ENCODE data around the gene SEZ6. TPM values are rescaled to one million over a fixed set of nuclear protein-coding genes. Genes with fewer than 3 reads are reported as not detected.

The SEZ6 gene
- total RNA-seq, 2 donors from 2014 or later = 0.35 TPM; not detected in 1

GRCh38 chr17:29021226-29021625 is 15.4 kb upstream of the SEZ6 start:
- Histone ChIP-seq H3K4me1 (peaks cover 0 to 7% of the 10 kb centered on the region in 2 donors), H3K4me3 (no peak overlapping the region), H3K27ac (no peak overlapping the region), H3K9me3 (no peaks in the 10 kb centered on the region), H3K27me3 (no peaks in the 10 kb centered on the region), H3K36me3 (no peaks in the 10 kb centered on the region)
- no peak for TF ChIP-seq CTCF (IDR thresholded peaks at IDR 0.05)
- DNase-seq (ENCODE audit: low spot score) = no peak

DNA sequence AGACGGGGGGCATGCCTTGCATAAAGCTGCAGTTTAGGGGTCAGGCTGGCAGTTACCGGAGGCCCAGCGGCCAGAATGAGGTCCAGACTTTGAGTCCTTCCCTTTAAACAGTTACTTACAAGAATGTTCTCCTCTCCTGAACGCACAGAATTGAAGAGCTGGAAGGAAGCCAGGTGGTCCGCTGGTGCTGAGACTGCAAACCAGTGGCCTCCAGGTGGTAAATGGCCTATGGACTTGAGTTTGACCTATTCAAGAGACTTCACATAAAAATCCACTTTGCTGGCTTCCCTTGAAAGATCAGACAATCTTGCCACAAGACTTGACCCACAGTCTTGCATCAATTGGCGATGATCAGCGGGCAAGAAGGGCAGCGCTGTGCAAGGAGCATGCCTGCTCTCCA is 14.7 kb upstream of the SEZ6 start:
- H3K4me3 ChIP-seq = no peak overlapping the region
- H3K36me3 ChIP-seq = no peaks in the 10 kb centered on the region
- H3K27me3 ChIP-seq = no peaks in the 10 kb centered on the region
- no peak overlapping the region for H3K27ac ChIP-seq
- no peak for DNase-seq (ENCODE audit: low spot score)
- peaks cover 0 to 7% of the 10 kb centered on the region in 2 donors for H3K4me1 ChIP-seq
- TF ChIP-seq CTCF (IDR thresholded peaks at IDR 0.05) = no peak
- no peaks in the 10 kb centered on the region for H3K9me3 ChIP-seq

GRCh38 chr17:29019475-29020181 is 13.8 kb upstream of the SEZ6 start:
- no peak for TF ChIP-seq CTCF (IDR thresholded peaks at IDR 0.05)
- no peaks in the 10 kb centered on the region for H3K9me3 ChIP-seq
- H3K36me3 ChIP-seq = no peaks in the 10 kb centered on the region
- no peaks in the 10 kb centered on the region for H3K27me3 ChIP-seq
- H3K4me3 ChIP-seq = peak overlapping the region in 1 of 2 donors; percentile 18
- no peak for DNase-seq (ENCODE audit: low spot score)
- peaks cover 0 to 7% of the 10 kb centered on the region in 2 donors for H3K4me1 ChIP-seq
- H3K27ac ChIP-seq = no peak overlapping the region

- no peak for DNase-seq (ENCODE audit: low spot score)
- Histone ChIP-seq H3K27me3 (no peaks in the 10 kb centered on the region), H3K27ac (no peak overlapping the region), H3K9me3 (no peaks in the 10 kb centered on the region), H3K36me3 (no peaks in the 10 kb centered on the region), H3K4me3 (no peak overlapping the region), H3K4me1 (peaks cover 0 to 7% of the 10 kb centered on the region in 2 donors)
- no peak for TF ChIP-seq CTCF (IDR thresholded peaks at IDR 0.05)
Measured at GRCh38 chr17:29018788-29019474, 13.1 kb upstream of the SEZ6 start.

- Histone ChIP-seq H3K27me3 (no peaks in the 10 kb centered on the region), H3K4me1 (peaks cover 0 to 7% of the 10 kb centered on the region in 2 donors)
- no peak for DNase-seq (ENCODE audit: low spot score)
Measured at GRCh38 chr17:29016345-29017210, 10.7 kb upstream of the SEZ6 start.

More at GRCh38 chr17:29016345-29017210, 10.7 kb upstream of the SEZ6 start:
- TF ChIP-seq CTCF (IDR thresholded peaks at IDR 0.05) = no peak
- Histone ChIP-seq H3K36me3 (no peaks in the 10 kb centered on the region), H3K9me3 (no peaks in the 10 kb centered on the region), H3K27ac (no peak overlapping the region), H3K4me3 (no peak overlapping the region)
